ENCODE data around the gene GHRH. TPM values are rescaled to one million over a fixed set of nuclear protein-coding genes. Genes with fewer than 3 reads are reported as not detected.

GHRH gene
- polyA plus RNA-seq, 2 donors, result not detected

- H3K36me3 ChIP-seq (ENCODE audit: control insufficient read depth in 2 of 2, insufficient read depth in 2 of 2, low read length in 1 of 2), result peaks cover 10 to 26% of the 10 kb centered on the region in 2 donors
- no peak overlapping the region for H3K4me3 ChIP-seq (ENCODE audit: low read depth in 1 of 2, low read length in 2 of 2)
- no peak overlapping the region for H3K27ac ChIP-seq (ENCODE audit: low read depth in 2 of 2, low read length in 1 of 2)
- 79 to 81% methylated on average over 6 of the region's 6 CpGs for WGBS, 2 donors
- H3K9me3 ChIP-seq (ENCODE audit: control insufficient read depth in 2 of 2, insufficient read depth in 1 of 2, low read depth in 1 of 2, low read length in 1 of 2), result no peaks in the 10 kb centered on the region
- H3K27me3 ChIP-seq (ENCODE audit: control insufficient read depth in 1 of 2, insufficient read depth in 2 of 2, low read length in 2 of 2), result no peaks in the 10 kb centered on the region
- H3K4me1 ChIP-seq (ENCODE audit: control insufficient read depth in 2 of 2, insufficient read depth in 2 of 2, low read length in 1 of 2), result no peaks in the 10 kb centered on the region
Measured at GRCh38 chr20:37205130-37205529, 56.5 kb downstream of the GHRH start.

GRCh38 chr20:37204056-37204455, 57.6 kb downstream of the GHRH start:
- no peaks in the 10 kb centered on the region for H3K9me3 ChIP-seq (ENCODE audit: control insufficient read depth in 2 of 2, insufficient read depth in 1 of 2, low read depth in 1 of 2, low read length in 1 of 2)
- no peak overlapping the region for H3K4me3 ChIP-seq (ENCODE audit: low read depth in 1 of 2, low read length in 2 of 2)
- H3K36me3 ChIP-seq (ENCODE audit: control insufficient read depth in 2 of 2, insufficient read depth in 2 of 2, low read length in 1 of 2), result peaks cover 14 to 31% of the 10 kb centered on the region in 2 donors
- H3K4me1 ChIP-seq (ENCODE audit: control insufficient read depth in 2 of 2, insufficient read depth in 2 of 2, low read length in 1 of 2), result peaks cover 0 to 4% of the 10 kb centered on the region in 2 donors
- H3K27me3 ChIP-seq (ENCODE audit: control insufficient read depth in 1 of 2, insufficient read depth in 2 of 2, low read length in 2 of 2), result no peaks in the 10 kb centered on the region
- WGBS, 2 donors, result 74 to 81% methylated on average over 3 of the region's 3 CpGs
- H3K27ac ChIP-seq (ENCODE audit: low read depth in 2 of 2, low read length in 1 of 2), result no peak overlapping the region

GRCh38 chr20:37202267-37202943, 59.2 kb downstream of the GHRH start:
- Histone ChIP-seq H3K36me3 (ENCODE audit: control insufficient read depth in 2 of 2, insufficient read depth in 2 of 2, low read length in 1 of 2) (peaks cover 14 to 33% of the 10 kb centered on the region in 2 donors), H3K27me3 (ENCODE audit: control insufficient read depth in 1 of 2, insufficient read depth in 2 of 2, low read length in 2 of 2) (no peaks in the 10 kb centered on the region), H3K4me3 (ENCODE audit: low read depth in 1 of 2, low read length in 2 of 2) (no peak overlapping the region), H3K27ac (ENCODE audit: low read depth in 2 of 2, low read length in 1 of 2) (no peak overlapping the region), H3K9me3 (ENCODE audit: control insufficient read depth in 2 of 2, insufficient read depth in 1 of 2, low read depth in 1 of 2, low read length in 1 of 2) (no peaks in the 10 kb centered on the region), H3K4me1 (ENCODE audit: control insufficient read depth in 2 of 2, insufficient read depth in 2 of 2, low read length in 1 of 2) (peaks cover 0 to 4% of the 10 kb centered on the region in 2 donors)
- WGBS, 2 donors, result 64% methylated on average over 6 of the region's 6 CpGs

GRCh38 chr20:37201827-37202162, 59.8 kb downstream of the GHRH start:
- H3K27ac ChIP-seq (ENCODE audit: low read depth in 2 of 2, low read length in 1 of 2), result no peak overlapping the region

More at GRCh38 chr20:37201827-37202162, 59.8 kb downstream of the GHRH start:
- WGBS, 2 donors, result 64% methylated on average over 2 of the region's 2 CpGs
- Histone ChIP-seq H3K27me3 (ENCODE audit: control insufficient read depth in 1 of 2, insufficient read depth in 2 of 2, low read length in 2 of 2) (no peaks in the 10 kb centered on the region), H3K9me3 (ENCODE audit: control insufficient read depth in 2 of 2, insufficient read depth in 1 of 2, low read depth in 1 of 2, low read length in 1 of 2) (no peaks in the 10 kb centered on the region), H3K4me3 (ENCODE audit: low read depth in 1 of 2, low read length in 2 of 2) (no peak overlapping the region), H3K36me3 (ENCODE audit: control insufficient read depth in 2 of 2, insufficient read depth in 2 of 2, low read length in 1 of 2) (peaks cover 9 to 29% of the 10 kb centered on the region in 2 donors), H3K4me1 (ENCODE audit: control insufficient read depth in 2 of 2, insufficient read depth in 2 of 2, low read length in 1 of 2) (peaks cover 0 to 4% of the 10 kb centered on the region in 2 donors)

Other genes starting within 250 kb of the GHRH start
- 1 to 10 TPM; 2.0 to 2.5 TPM for gene RBL1, start 165.8 kb downstream of the GHRH start, polyA plus RNA-seq
- 100 to 1,000 TPM in 1 of 2 donors, 10 to 100 TPM in 1; 41.5 to 101 TPM for gene RPN2, start 82.5 kb downstream of the GHRH start, polyA plus RNA-seq
- 1 to 10 TPM in 1 of 2 donors, under 1 TPM in 1; 0.69 to 1.3 TPM for gene MROH8, start 82.3 kb downstream of the GHRH start, polyA plus RNA-seq
- gene MANBAL, start 27.8 kb upstream of the GHRH start, polyA plus RNA-seq, result 10 to 100 TPM; 27.6 to 58.1 TPM
- gene SRC, start 84.3 kb upstream of the GHRH start, polyA plus RNA-seq, result 10 to 100 TPM; 26.9 to 59.4 TPM